K562 (cell line): ENCODE measurements around the gene OBSL1. TPM values are rescaled to one million over a fixed set of nuclear protein-coding genes. Genes with fewer than 3 reads are reported as not detected.
A peak's percentile ranks its signal among the peaks of the same experiment; 100 is the strongest.

Source experiments
- ATF3 ChIP-seq, 2 experiments: fragments of 450-650 bp in 1 of 2; sonication (generic) in 1 of 2; formaldehyde crosslinking in 1 of 2; IDR thresholded peaks in 1 of 2; conservative IDR thresholded peaks in 1 of 2; 2 replicates each; pipeline versions ENCODE4 v1.6.1 to v1.8.1; 2016 to 2023; ENCODE audit warnings: mild to moderate bottlenecking in 2 of 2, moderate library complexity in 2 of 2, inconsistent platforms in 1 of 2, missing genetic modification reagents in 1 of 2
- CTCFL ChIP-seq: IDR thresholded peaks from 2 replicates; pipeline ENCODE4 v1.6.1; 2011; ENCODE audit warnings: borderline replicate concordance, low read depth, mild to moderate bottlenecking, moderate library complexity, low read length; ENCODE audit not compliant: insufficient read depth, poor library complexity, severe bottlenecking
- E4F1 ChIP-seq: fragments of 250-450 bp; sonication (Bioruptor Pico); IDR thresholded peaks from 2 replicates; pipeline ENCODE4 v1.5.0; 2021; ENCODE audit warnings: mild to moderate bottlenecking, borderline replicate concordance
- KLF13 ChIP-seq: fragments of 450-650 bp; IDR thresholded peaks from 2 replicates; pipeline ENCODE4 v1.6.1; 2016; ENCODE audit warnings: missing genetic modification characterization, low read depth, mild to moderate bottlenecking, missing compliant biosample characterization, moderate library complexity, borderline replicate concordance
- MIER1 ChIP-seq: fragments of 450-650 bp; IDR thresholded peaks from 2 replicates; pipeline ENCODE4 v1.6.1; 2016; ENCODE audit warnings: antibody characterized with exemption, mild to moderate bottlenecking, low read depth
- MYC ChIP-seq, 2 experiments: fragments of 250-450 bp in 1 of 2; sonication (Bioruptor Pico) in 1 of 2; IDR thresholded peaks; 2 replicates each; pipeline versions ENCODE4 v1.5.1 to v1.6.1; 2012 to 2021; ENCODE audit warnings: low read depth in 2 of 2, borderline replicate concordance in 1 of 2, improper control_type of control experiment in 1 of 2, low read length in 1 of 2, mild to moderate bottlenecking in 1 of 2, moderate library complexity in 1 of 2
- POLR2A ChIP-seq: fragments of 450-650 bp; conservative IDR thresholded peaks from 2 replicates; pipeline ENCODE4 v1.6.1; 2016
- POLR2AphosphoS2 ChIP-seq: IDR thresholded peaks from 2 replicates; pipeline ENCODE4 v1.6.1; 2012; ENCODE audit warnings: low read length, improper control_type of control experiment
- PTTG1 ChIP-seq: fragments of 450-650 bp; IDR thresholded peaks from 2 replicates; pipeline ENCODE4 v1.6.1; 2016; ENCODE audit warnings: low read depth, mild to moderate bottlenecking, missing genetic modification characterization, missing compliant biosample characterization
- SMARCE1 ChIP-seq: fragments of 450-650 bp; IDR thresholded peaks from 2 replicates; pipeline ENCODE4 v1.7.1; 2016; ENCODE audit warnings: mild to moderate bottlenecking
- ZBTB43 ChIP-seq: sonication (generic); formaldehyde crosslinking; IDR thresholded peaks from 2 replicates; pipeline ENCODE4 v1.8.0; 2023; ENCODE audit warnings: mild to moderate bottlenecking, missing genetic modification reagents
- ZKSCAN1 ChIP-seq: fragments of 150-350 bp; IDR thresholded peaks from 2 replicates; pipeline ENCODE4 v1.6.1; 2016; ENCODE audit warnings: low read depth, low read length
- ZMIZ1 ChIP-seq, 2 experiments: fragments of 150-350 bp in 1 of 2; IDR thresholded peaks; 2 replicates each; pipeline ENCODE4 v1.6.1; 2012 to 2016; ENCODE audit warnings: low read depth in 2 of 2, low read length in 2 of 2, mild to moderate bottlenecking in 1 of 2, moderate library complexity in 1 of 2
- polyA plus RNA-seq, 8 experiments: library from polyadenylated mRNA; depleted of rRNA in 4 of 8; stranded (reverse) in 5 of 8; unstranded in 3 of 8; fragments of >200 nt; fragmentation: Nextera tagmentation in 2 of 8; fragmentation: Illumina TruSeq in 1 of 8; extraction: Ambion mirVana in 2 of 8; extraction: Trizol in 1 of 8; gene quantifications; 2 replicates each; pipeline versions ENCODE4 v1.2.1 to v1.2.3, GENCODE V29; 2011 to 2014; ENCODE audit warnings: inconsistent platforms in 1 of 8, missing spikeins in 1 of 8
- total RNA-seq, 7 experiments: library from RNA; depleted of rRNA in 6 of 7; stranded (reverse); fragments of >200 nt in 6 of 7; fragmentation: Illumina TruSeq in 2 of 7; extraction: Trizol in 2 of 7; gene quantifications; 2 replicates each; pipeline versions ENCODE4 v1.2.1 to v1.2.3, GENCODE V29; 2011 to 2021; ENCODE audit warnings: low replicate concordance in 1 of 7

The OBSL1 gene
- total and polyA plus RNA-seq, 9 of the 15 experiments (the other 6 are each of a cell fraction or from before 2014, with no cell fraction given) = 1.2 to 26.6 (median 8.6) TPM

- TF ChIP-seq E4F1 (CRISPR knock-in tag) (no peak), ZKSCAN1 (no peak), POLR2AphosphoS2 (no peak), ATF3 (IDR thresholded peaks at IDR 0.05) (no peak; the same call in 1 of the 2 replicates), ATF3 (CRISPR knock-in tag; conservative IDR thresholded peaks at IDR 0.05) (no peak), MIER1 (no peak), SMARCE1 (peak; percentile 96), POLR2A (peak; percentile 68), ZBTB43 (CRISPR knock-in tag) (no peak), CTCFL (no peak), PTTG1 (no peak), KLF13 (tag) (no peak), MYC (IDR thresholded peaks at IDR 0.05; ENCODE audit: low read depth, low read length) (peak; percentile 74), MYC (CRISPR knock-in tag; IDR thresholded peaks at IDR 0.05; ENCODE audit: borderline replicate concordance, low read depth) (no peak), ZMIZ1 (IDR thresholded peaks at IDR 0.05; ENCODE audit: low read depth in 2 of 2, low read length in 2 of 2) (peak in 1 of 2 experiments; percentile 76; a peak in 1 of 4 replicates)
Measured at GRCh38 chr2:219571311-219572236, at the start of gene OBSL1 (continued).
